ENCODE data around the gene CDC5L.

CDC5L gene

GRCh38 chr6:44475779-44476434 lies 88.4 kb downstream of the CDC5L start:
- no peak overlapping the region for H3K27ac ChIP-seq (replicated peaks; ENCODE audit: low read length)
- H3K9me3 ChIP-seq (replicated peaks in 1 of 2; ENCODE audit: control insufficient read depth in 2 of 2, insufficient read depth in 1 of 2, low read depth in 1 of 2, low read length in 2 of 2): no peaks in the 10 kb centered on the region
- no peaks in the 10 kb centered on the region for H3K36me3 ChIP-seq (replicated peaks in 1 of 2; ENCODE audit: control insufficient read depth in 2 of 2, insufficient read depth in 2 of 2, low read length in 2 of 2)
- peak overlapping the region; percentile 10 for H2BK12ac ChIP-seq (ENCODE audit: low read length)
- no peak overlapping the region for H2AK5ac ChIP-seq (ENCODE audit: low read depth, low read length)
- no peak overlapping the region for H3K4ac ChIP-seq (ENCODE audit: low read length)
- H3K4me2 ChIP-seq (ENCODE audit: insufficient read depth, low read length, poor library complexity, severe bottlenecking): no peak overlapping the region
- H3K18ac ChIP-seq (ENCODE audit: low read length): peak overlapping the region; percentile 88
- H2BK15ac ChIP-seq (ENCODE audit: low read length): peak overlapping the region; percentile 73
- peak overlapping the region; percentile 95 for H2AFZ ChIP-seq (ENCODE audit: low read length)
- no peak overlapping the region for H2BK5ac ChIP-seq (ENCODE audit: low read length)
- H3K23ac ChIP-seq (ENCODE audit: low read depth, low read length, poor library complexity): peak overlapping the region; percentile 3
- H4K91ac ChIP-seq (ENCODE audit: low read depth, low read length, poor library complexity): peak overlapping the region; percentile 59
- peak overlapping the region; percentile 4 for H2BK120ac ChIP-seq (ENCODE audit: low read depth, low read length)
- H3K79me1 ChIP-seq (ENCODE audit: low read depth, low read length): no peaks in the 10 kb centered on the region
- peaks cover 16 to 22% of the 10 kb centered on the region in 2 donors for H3K4me1 ChIP-seq (ENCODE audit: control insufficient read depth in 2 of 2, insufficient read depth in 1 of 2, low read depth in 1 of 2, low read length in 2 of 2)
- DNase-seq (ENCODE audit: low spot score): peak; percentile 74
- no peak overlapping the region for H3K14ac ChIP-seq (ENCODE audit: low read length)
- H3K4me3 ChIP-seq (ENCODE audit: low read length in 2 of 2): no peak overlapping the region
- no peak overlapping the region for H4K8ac ChIP-seq (ENCODE audit: low read depth, low read length)
- no peak overlapping the region for H3K9ac ChIP-seq (ENCODE audit: low read depth, low read length, poor library complexity)
- WGBS, 2 donors (ENCODE audit: extremely low coverage in 2 of 2, insufficient read length in 2 of 2, insufficient replicate concordance in 1 of 2): no CpG with 5 or more reads among the region's 23 CpGs
- H3K27me3 ChIP-seq (ENCODE audit: control insufficient read depth in 3 of 3, insufficient read depth in 3 of 3, low read depth in 1 of 3, low read length in 3 of 3): no peaks in the 10 kb centered on the region

DNA sequence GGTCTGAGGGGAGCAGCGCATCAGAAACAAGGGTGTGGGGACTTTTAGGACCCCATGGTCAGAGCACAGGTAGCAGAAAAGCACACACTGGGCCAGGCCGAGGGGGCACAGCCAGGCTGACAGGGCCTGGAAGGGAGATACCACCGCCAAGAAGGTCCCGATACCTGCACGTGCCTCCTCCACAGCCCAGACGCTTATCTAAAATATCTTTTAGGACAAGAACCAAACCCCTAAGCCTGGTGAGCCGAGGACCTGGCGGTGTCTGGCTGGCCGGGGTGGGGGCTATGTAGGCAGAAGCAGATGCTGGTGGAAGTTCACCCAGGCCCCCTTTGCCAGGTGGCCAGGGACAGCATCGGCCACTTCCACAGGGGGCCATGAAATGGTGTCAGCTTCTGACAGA lies 89.3 kb downstream of the CDC5L start:
- Histone ChIP-seq H3K4ac (ENCODE audit: low read length) (no peak overlapping the region), H3K18ac (ENCODE audit: low read length) (peak overlapping the region; percentile 6), H3K27me3 (ENCODE audit: control insufficient read depth in 3 of 3, insufficient read depth in 3 of 3, low read depth in 1 of 3, low read length in 3 of 3) (no peaks in the 10 kb centered on the region), H3K36me3 (replicated peaks in 1 of 2; ENCODE audit: control insufficient read depth in 2 of 2, insufficient read depth in 2 of 2, low read length in 2 of 2) (no peaks in the 10 kb centered on the region), H3K9ac (ENCODE audit: low read depth, low read length, poor library complexity) (no peak overlapping the region), H3K79me1 (ENCODE audit: low read depth, low read length) (no peaks in the 10 kb centered on the region), H3K14ac (ENCODE audit: low read length) (no peak overlapping the region), H4K91ac (ENCODE audit: low read depth, low read length, poor library complexity) (no peak overlapping the region), H4K8ac (ENCODE audit: low read depth, low read length) (no peak overlapping the region), H2AK5ac (ENCODE audit: low read depth, low read length) (no peak overlapping the region), H2BK12ac (ENCODE audit: low read length) (peak overlapping the region; percentile 31), H3K4me2 (ENCODE audit: insufficient read depth, low read length, poor library complexity, severe bottlenecking) (no peak overlapping the region), H3K9me3 (replicated peaks in 1 of 2; ENCODE audit: control insufficient read depth in 2 of 2, insufficient read depth in 1 of 2, low read depth in 1 of 2, low read length in 2 of 2) (no peaks in the 10 kb centered on the region), H2BK120ac (ENCODE audit: low read depth, low read length) (no peak overlapping the region), H2BK5ac (ENCODE audit: low read length) (no peak overlapping the region), H3K4me1 (ENCODE audit: control insufficient read depth in 2 of 2, insufficient read depth in 1 of 2, low read depth in 1 of 2, low read length in 2 of 2) (peaks cover 14 to 18% of the 10 kb centered on the region in 2 donors), H3K23ac (ENCODE audit: low read depth, low read length, poor library complexity) (peak overlapping the region; percentile 4), H3K27ac (replicated peaks; ENCODE audit: low read length) (no peak overlapping the region), H3K4me3 (ENCODE audit: low read length in 2 of 2) (no peak overlapping the region), H2AFZ (ENCODE audit: low read length) (no peak overlapping the region), H2BK15ac (ENCODE audit: low read length) (peak overlapping the region; percentile 29)
- DNase-seq (ENCODE audit: low spot score): no peak
- WGBS, 2 donors (ENCODE audit: extremely low coverage in 2 of 2, insufficient read length in 2 of 2, insufficient replicate concordance in 1 of 2): no CpG with 5 or more reads among the region's 10 CpGs

- Histone ChIP-seq H3K79me1 (ENCODE audit: low read depth, low read length) (no peaks in the 10 kb centered on the region), H2AK5ac (ENCODE audit: low read depth, low read length) (no peak overlapping the region), H3K4ac (ENCODE audit: low read length) (no peak overlapping the region), H3K18ac (ENCODE audit: low read length) (no peak overlapping the region), H4K8ac (ENCODE audit: low read depth, low read length) (no peak overlapping the region), H3K23ac (ENCODE audit: low read depth, low read length, poor library complexity) (no peak overlapping the region), H3K9me3 (replicated peaks in 1 of 2; ENCODE audit: control insufficient read depth in 2 of 2, insufficient read depth in 1 of 2, low read depth in 1 of 2, low read length in 2 of 2) (no peaks in the 10 kb centered on the region), H2BK15ac (ENCODE audit: low read length) (no peak overlapping the region), H3K4me2 (ENCODE audit: insufficient read depth, low read length, poor library complexity, severe bottlenecking) (no peak overlapping the region), H2BK120ac (ENCODE audit: low read depth, low read length) (no peak overlapping the region), H2BK12ac (ENCODE audit: low read length) (no peak overlapping the region), H3K27me3 (ENCODE audit: control insufficient read depth in 3 of 3, insufficient read depth in 3 of 3, low read depth in 1 of 3, low read length in 3 of 3) (no peaks in the 10 kb centered on the region), H2BK5ac (ENCODE audit: low read length) (no peak overlapping the region), H3K27ac (replicated peaks; ENCODE audit: low read length) (no peak overlapping the region), H3K36me3 (replicated peaks in 1 of 2; ENCODE audit: control insufficient read depth in 2 of 2, insufficient read depth in 2 of 2, low read length in 2 of 2) (no peaks in the 10 kb centered on the region), H3K4me3 (ENCODE audit: low read length in 2 of 2) (no peak overlapping the region), H4K91ac (ENCODE audit: low read depth, low read length, poor library complexity) (no peak overlapping the region), H3K14ac (ENCODE audit: low read length) (no peak overlapping the region), H3K9ac (ENCODE audit: low read depth, low read length, poor library complexity) (no peak overlapping the region), H2AFZ (ENCODE audit: low read length) (no peak overlapping the region), H3K4me1 (ENCODE audit: control insufficient read depth in 2 of 2, insufficient read depth in 1 of 2, low read depth in 1 of 2, low read length in 2 of 2) (peaks cover 13% of the 10 kb centered on the region in 2 donors)
- DNase-seq (ENCODE audit: low spot score): no peak
- WGBS, 2 donors (ENCODE audit: extremely low coverage in 2 of 2, insufficient read length in 2 of 2, insufficient replicate concordance in 1 of 2): no CpG with 5 or more reads among the region's 5 CpGs
Observed at GRCh38 chr6:44477293-44477894, 89.9 kb downstream of the CDC5L start.

- Histone ChIP-seq H3K4me2 (ENCODE audit: insufficient read depth, low read length, poor library complexity, severe bottlenecking) (no peak overlapping the region), H3K9me3 (replicated peaks in 1 of 2; ENCODE audit: control insufficient read depth in 2 of 2, insufficient read depth in 1 of 2, low read depth in 1 of 2, low read length in 2 of 2) (no peaks in the 10 kb centered on the region), H3K36me3 (replicated peaks in 1 of 2; ENCODE audit: control insufficient read depth in 2 of 2, insufficient read depth in 2 of 2, low read length in 2 of 2) (no peaks in the 10 kb centered on the region), H2BK15ac (ENCODE audit: low read length) (no peak overlapping the region), H3K23ac (ENCODE audit: low read depth, low read length, poor library complexity) (no peak overlapping the region), H3K27me3 (ENCODE audit: control insufficient read depth in 3 of 3, insufficient read depth in 3 of 3, low read depth in 1 of 3, low read length in 3 of 3) (no peaks in the 10 kb centered on the region), H3K18ac (ENCODE audit: low read length) (no peak overlapping the region), H2AFZ (ENCODE audit: low read length) (no peak overlapping the region), H2BK12ac (ENCODE audit: low read length) (no peak overlapping the region), H3K4ac (ENCODE audit: low read length) (no peak overlapping the region), H4K91ac (ENCODE audit: low read depth, low read length, poor library complexity) (no peak overlapping the region), H3K4me1 (ENCODE audit: control insufficient read depth in 2 of 2, insufficient read depth in 1 of 2, low read depth in 1 of 2, low read length in 2 of 2) (peaks cover 10% of the 10 kb centered on the region in 2 donors), H3K27ac (replicated peaks; ENCODE audit: low read length) (no peak overlapping the region), H4K8ac (ENCODE audit: low read depth, low read length) (no peak overlapping the region), H2BK120ac (ENCODE audit: low read depth, low read length) (no peak overlapping the region), H3K9ac (ENCODE audit: low read depth, low read length, poor library complexity) (no peak overlapping the region), H3K79me1 (ENCODE audit: low read depth, low read length) (no peaks in the 10 kb centered on the region), H3K14ac (ENCODE audit: low read length) (no peak overlapping the region), H2AK5ac (ENCODE audit: low read depth, low read length) (no peak overlapping the region), H3K4me3 (ENCODE audit: low read length in 2 of 2) (no peak overlapping the region), H2BK5ac (ENCODE audit: low read length) (no peak overlapping the region)
- DNase-seq (ENCODE audit: low spot score): no peak
- no CpG with 5 or more reads among the region's 3 CpGs for WGBS, 2 donors (ENCODE audit: extremely low coverage in 2 of 2, insufficient read length in 2 of 2, insufficient replicate concordance in 1 of 2)
Observed at GRCh38 chr6:44478158-44478557, 90.7 kb downstream of the CDC5L start.

Measured in neuronal stem cell (in vitro differentiated cells).